COLO668 (cell line): ENCODE results near the gene APBB2.
A peak's percentile ranks its signal among the peaks of the same experiment; 100 is the strongest.

Source experiments
- DNase-seq: peaks from one replicate; lab custom pipeline; 2025; ENCODE audit not compliant: unreplicated experiment; lab: John Stamatoyannopoulos, UW

The APBB2 gene

GRCh38 chr4:40991908-40992307, 222.4 kb downstream of the APBB2 start:
- no peak for DNase-seq

GRCh38 chr4:40990899-40991265, 223.5 kb downstream of the APBB2 start:
- no peak for DNase-seq

- DNase-seq: no peak
Observed at GRCh38 chr4:40990236-40990898, 224.0 kb downstream of the APBB2 start.

GRCh38 chr4:40987151-40987550, 227.2 kb downstream of the APBB2 start:
- DNase-seq: no peak

GRCh38 chr4:40986375-40986774, 228.0 kb downstream of the APBB2 start:
- DNase-seq: no peak

- DNase-seq: no peak
Observed at GRCh38 chr4:40984051-40984450, 230.3 kb downstream of the APBB2 start.

- DNase-seq: peak; percentile 12
Observed at GRCh38 chr4:40980318-40980883, 233.9 kb downstream of the APBB2 start.

- DNase-seq: no peak
Observed at GRCh38 chr4:40978548-40978947, 235.8 kb downstream of the APBB2 start.

GRCh38 chr4:40976343-40976742, 238.0 kb downstream of the APBB2 start:
- peak; percentile 42 for DNase-seq

- DNase-seq: no peak
Observed at GRCh38 chr4:40972722-40973121, 241.6 kb downstream of the APBB2 start.

- no peak for DNase-seq
Observed at GRCh38 chr4:40971338-40971737, 243.0 kb downstream of the APBB2 start.

GRCh38 chr4:40969501-40969900, 244.8 kb downstream of the APBB2 start:
- no peak for DNase-seq

- DNase-seq: no peak
Observed at GRCh38 chr4:40967550-40967949, 246.8 kb downstream of the APBB2 start.

- DNase-seq: no peak
Observed at GRCh38 chr4:40966091-40966490, 248.3 kb downstream of the APBB2 start.

- DNase-seq: no peak
Observed at GRCh38 chr4:40963897-40964478, 250.4 kb downstream of the APBB2 start.

GRCh38 chr4:40962551-40963180, 251.7 kb downstream of the APBB2 start:
- no peak for DNase-seq

- DNase-seq: no peak
Observed at GRCh38 chr4:40960941-40961340, 253.4 kb downstream of the APBB2 start.

GRCh38 chr4:40957281-40957680, 257.1 kb downstream of the APBB2 start:
- DNase-seq: no peak

GRCh38 chr4:40956721-40957255, 257.6 kb downstream of the APBB2 start:
- no peak for DNase-seq

GRCh38 chr4:40954088-40954668, 260.2 kb downstream of the APBB2 start:
- DNase-seq: no peak

- DNase-seq: no peak
Observed at GRCh38 chr4:40953283-40954087, 260.9 kb downstream of the APBB2 start.
